ENCODE results near the gene FUBP3. TPM values are rescaled to one million over a fixed set of nuclear protein-coding genes. Genes with fewer than 3 reads are reported as not detected.

The FUBP3 gene
- polyA plus RNA-seq, 3 donors: 9.5 to 17.3 (median 16.3) TPM

DNA sequence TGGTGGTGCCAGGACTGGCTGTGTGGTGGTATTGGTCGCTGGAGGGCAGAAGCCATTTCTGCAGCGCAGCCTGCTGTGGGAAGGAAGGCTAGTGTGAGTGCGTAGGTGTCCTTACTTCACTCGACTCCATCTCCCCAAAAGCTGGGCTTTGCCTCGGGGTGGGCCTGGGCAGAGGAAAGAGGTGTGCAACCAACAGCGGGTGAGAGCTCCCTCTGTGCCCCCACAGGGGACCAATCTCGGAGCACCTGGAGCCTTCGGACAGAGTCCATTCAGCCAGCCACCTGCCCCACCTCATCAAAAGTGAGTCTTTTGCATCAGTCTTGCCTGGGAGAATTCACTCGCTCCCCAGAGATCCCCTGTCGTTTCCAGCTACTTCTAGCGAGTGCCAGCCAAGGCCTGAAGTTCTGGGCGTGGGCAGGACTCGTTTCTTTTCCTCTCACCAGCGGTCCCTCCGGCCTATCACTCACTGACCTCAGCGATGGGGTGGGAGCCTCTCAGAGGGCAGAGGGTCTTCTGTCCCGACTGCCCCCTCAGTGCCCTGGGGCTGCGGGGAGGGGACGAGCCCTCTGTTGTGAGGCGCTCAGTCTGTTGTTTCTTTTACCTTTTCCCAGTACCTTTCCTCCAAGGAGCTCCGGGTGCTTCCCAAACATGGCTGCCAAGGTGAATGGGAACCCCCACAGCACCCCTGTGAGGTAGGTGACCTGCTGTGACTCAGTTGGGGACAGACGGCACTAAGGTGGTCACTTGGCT is 52.1 kb downstream of the FUBP3 start:
- intact Hi-C loops (cut with micrococcal nuclease): no loop called here
- no peak overlapping the region for H3K4me3 Mint-ChIP-seq
- H3K36me3 Mint-ChIP-seq: peaks cover 85 to 97% of the 10 kb centered on the region in 2 donors
- Histone ChIP-seq H3K9ac (ENCODE audit: insufficient read depth, low read length, poor library complexity, severe bottlenecking) (no peak overlapping the region), H3K9me3 (replicated peaks in 1 of 2; ENCODE audit: control insufficient read depth in 1 of 2, insufficient read depth in 1 of 2, low read length in 2 of 2) (no peaks in the 10 kb centered on the region), H3K27ac (ENCODE audit: low read depth in 1 of 2, low read length in 2 of 2) (no peak overlapping the region), H3K4me3 (replicated peaks in 1 of 3; ENCODE audit: low read depth in 2 of 3, low read length in 3 of 3) (no peak overlapping the region), H2AFZ (ENCODE audit: insufficient read depth, low read depth, low read length, poor library complexity, severe bottlenecking) (no peak overlapping the region), H3K36me3 (replicated peaks in 1 of 2; ENCODE audit: control insufficient read depth in 1 of 2, insufficient read depth in 2 of 2, low read length in 2 of 2) (peaks cover 93 to 97% of the 10 kb centered on the region in 2 donors), H3K4me1 (ENCODE audit: control insufficient read depth in 1 of 2, insufficient read depth in 2 of 2, low read length in 2 of 2) (no peaks in the 10 kb centered on the region), H3K4me2 (replicated peaks; ENCODE audit: extremely low read depth, low read length, poor library complexity, severe bottlenecking) (no peak overlapping the region), H4K20me1 (ENCODE audit: insufficient read depth, low read length) (no peaks in the 10 kb centered on the region), H3K79me2 (ENCODE audit: insufficient read depth, low read length) (no peaks in the 10 kb centered on the region), H3K27me3 (ENCODE audit: control insufficient read depth in 2 of 2, insufficient read depth in 2 of 2, low read length in 2 of 2) (no peaks in the 10 kb centered on the region)
- H3K4me1 Mint-ChIP-seq: no peaks in the 10 kb centered on the region
- peaks cover 0 to 3% (median 0%) of the 10 kb centered on the region in 7 donors for H3K9me3 Mint-ChIP-seq
- H3K27me3 Mint-ChIP-seq (ENCODE audit: low read depth in 3 of 3): peaks cover 0 to 2% (median 1%) of the 10 kb centered on the region in 3 donors
- TF ChIP-seq CTCF (IDR thresholded peaks at IDR 0.05): no peak
- H3K27ac Mint-ChIP-seq: peak overlapping the region in 1 of 7 donors; percentile 24
- WGBS (ENCODE audit: insufficient coverage): 96% methylated on average over 9 of the region's 22 CpGs
- DNase-seq: no peak

DNA sequence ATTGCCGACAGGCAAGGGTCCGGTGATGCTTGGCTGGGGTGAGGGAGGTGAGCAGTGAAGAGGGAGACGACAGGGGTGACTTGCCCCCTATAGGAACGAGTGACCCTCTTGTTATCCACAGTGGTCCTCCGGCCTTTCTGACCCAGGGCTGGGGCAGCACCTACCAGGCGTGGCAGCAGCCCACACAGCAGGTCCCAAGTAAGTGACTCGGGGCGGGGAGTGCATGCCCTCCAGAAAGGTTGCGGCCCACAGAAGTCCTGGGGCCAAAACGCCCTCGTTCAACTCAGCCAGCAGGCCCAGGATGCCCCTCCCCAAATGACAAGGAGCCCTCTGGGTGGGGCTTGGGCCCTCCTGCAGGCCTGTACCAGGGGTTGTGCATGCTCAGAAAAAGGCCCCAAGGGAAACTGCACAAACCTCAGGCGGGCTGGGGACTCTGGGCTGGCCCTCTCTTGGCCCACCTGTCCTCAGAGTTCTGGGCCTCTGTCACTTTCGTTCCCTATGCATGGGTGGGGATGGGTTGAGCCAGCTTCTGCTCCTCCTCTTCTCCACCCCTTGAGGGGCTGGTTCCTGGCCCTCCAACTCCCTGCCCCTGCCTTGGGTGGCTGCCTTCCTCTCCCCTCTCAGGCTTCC is 52.8 kb downstream of the FUBP3 start:
- H3K36me3 Mint-ChIP-seq: peaks cover 85 to 97% of the 10 kb centered on the region in 2 donors
- no peak for TF ChIP-seq CTCF (IDR thresholded peaks at IDR 0.05)

More for the DNA sequence above, 52.8 kb downstream of the FUBP3 start:
- H3K9me3 Mint-ChIP-seq: peaks cover 0 to 3% (median 0%) of the 10 kb centered on the region in 7 donors
- H3K4me2 ChIP-seq (replicated peaks; ENCODE audit: extremely low read depth, low read length, poor library complexity, severe bottlenecking): no peak overlapping the region
- H3K4me3 Mint-ChIP-seq: no peak overlapping the region
- no peak overlapping the region for H3K27ac ChIP-seq (ENCODE audit: low read depth in 1 of 2, low read length in 2 of 2)
- H4K20me1 ChIP-seq (ENCODE audit: insufficient read depth, low read length): no peaks in the 10 kb centered on the region
- no peak overlapping the region for H3K9ac ChIP-seq (ENCODE audit: insufficient read depth, low read length, poor library complexity, severe bottlenecking)
- DNase-seq: no peak
- H3K4me1 ChIP-seq (ENCODE audit: control insufficient read depth in 1 of 2, insufficient read depth in 2 of 2, low read length in 2 of 2): no peaks in the 10 kb centered on the region
- 99% methylated on average over 11 of the region's 13 CpGs for WGBS (ENCODE audit: insufficient coverage)
- no peaks in the 10 kb centered on the region for H3K9me3 ChIP-seq (replicated peaks in 1 of 2; ENCODE audit: control insufficient read depth in 1 of 2, insufficient read depth in 1 of 2, low read length in 2 of 2)
- peaks cover 90 to 97% of the 10 kb centered on the region in 2 donors for H3K36me3 ChIP-seq (replicated peaks in 1 of 2; ENCODE audit: control insufficient read depth in 1 of 2, insufficient read depth in 2 of 2, low read length in 2 of 2)
- peaks cover 0 to 2% (median 1%) of the 10 kb centered on the region in 3 donors for H3K27me3 Mint-ChIP-seq (ENCODE audit: low read depth in 3 of 3)
- H3K27me3 ChIP-seq (ENCODE audit: control insufficient read depth in 2 of 2, insufficient read depth in 2 of 2, low read length in 2 of 2): no peaks in the 10 kb centered on the region
- H3K27ac Mint-ChIP-seq: peak overlapping the region in 1 of 7 donors; percentile 24
- no peak overlapping the region for H3K4me3 ChIP-seq (replicated peaks in 1 of 3; ENCODE audit: low read depth in 2 of 3, low read length in 3 of 3)
- intact Hi-C loops (cut with micrococcal nuclease): no loop called here
- no peak overlapping the region for H2AFZ ChIP-seq (ENCODE audit: insufficient read depth, low read depth, low read length, poor library complexity, severe bottlenecking)
- H3K4me1 Mint-ChIP-seq: no peaks in the 10 kb centered on the region
- H3K79me2 ChIP-seq (ENCODE audit: insufficient read depth, low read length): no peaks in the 10 kb centered on the region
